ENCODE data around the gene SLC39A11.
"Not testable (repeated sequence)": the region's sequence is repeated elsewhere in the genome, so short reads cannot be mapped to it uniquely, and the experiment has no call there.

SLC39A11 gene

GRCh38 chr17:72786209-72786608, 306.3 kb downstream of the SLC39A11 start:
- no peak for DNase-seq (ENCODE audit: low read depth)

- DNase-seq (ENCODE audit: low read depth): no peak
Measured at GRCh38 chr17:72782985-72783701, 309.3 kb downstream of the SLC39A11 start.

- DNase-seq (ENCODE audit: low read depth): not testable (repeated sequence)
Measured at GRCh38 chr17:72782437-72782836, 310.1 kb downstream of the SLC39A11 start.

- no peak for DNase-seq (ENCODE audit: low read depth)
Measured at GRCh38 chr17:72778169-72779151, 314.0 kb downstream of the SLC39A11 start.

GRCh38 chr17:72775919-72776318, 316.6 kb downstream of the SLC39A11 start:
- DNase-seq (ENCODE audit: low read depth): no peak

GRCh38 chr17:72775237-72775636, 317.3 kb downstream of the SLC39A11 start:
- no peak for DNase-seq (ENCODE audit: low read depth)

GRCh38 chr17:72774236-72774635, 318.3 kb downstream of the SLC39A11 start:
- no peak for DNase-seq (ENCODE audit: low read depth)

GRCh38 chr17:72773225-72773624, 319.3 kb downstream of the SLC39A11 start:
- DNase-seq (ENCODE audit: low read depth): not testable (repeated sequence)

- no peak for DNase-seq (ENCODE audit: low read depth)
Measured at GRCh38 chr17:72772331-72772821, 320.1 kb downstream of the SLC39A11 start.

GRCh38 chr17:72771734-72772133, 320.8 kb downstream of the SLC39A11 start:
- DNase-seq (ENCODE audit: low read depth): no peak

- DNase-seq (ENCODE audit: low read depth): no peak
Measured at GRCh38 chr17:72766761-72767356, 325.6 kb downstream of the SLC39A11 start.

GRCh38 chr17:72765368-72766153, 326.9 kb downstream of the SLC39A11 start:
- DNase-seq (ENCODE audit: low read depth): no peak

- no peak for DNase-seq (ENCODE audit: low read depth)
Measured at GRCh38 chr17:72764632-72765041, 327.9 kb downstream of the SLC39A11 start.

GRCh38 chr17:72763981-72764380, 328.5 kb downstream of the SLC39A11 start:
- no peak for DNase-seq (ENCODE audit: low read depth)

GRCh38 chr17:72761893-72762575, 330.5 kb downstream of the SLC39A11 start:
- DNase-seq (ENCODE audit: low read depth): not testable (repeated sequence)

- no peak for DNase-seq (ENCODE audit: low read depth)
Measured at GRCh38 chr17:72761431-72761830, 331.1 kb downstream of the SLC39A11 start.

- no peak for DNase-seq (ENCODE audit: low read depth)
Measured at GRCh38 chr17:72760368-72760767, 332.1 kb downstream of the SLC39A11 start.

- no peak for DNase-seq (ENCODE audit: low read depth)
Measured at GRCh38 chr17:72759301-72759700, 333.2 kb downstream of the SLC39A11 start.

GRCh38 chr17:72756256-72756655, 336.2 kb downstream of the SLC39A11 start:
- no peak for DNase-seq (ENCODE audit: low read depth)

GRCh38 chr17:72754513-72754912, 338.0 kb downstream of the SLC39A11 start:
- DNase-seq (ENCODE audit: low read depth): no peak

- DNase-seq (ENCODE audit: low read depth): no peak
Measured at GRCh38 chr17:72751746-72752145, 340.7 kb downstream of the SLC39A11 start.
